GM19025 (cell line): ENCODE data around the gene NLRP9.

Source experiments
- ATAC-seq: cut with Tn5 transposase; IDR thresholded peaks from one replicate; pipeline ENCODE4 v1.9.1; 2021; ENCODE audit warnings: mild to moderate bottlenecking, low read depth, moderate library complexity; ENCODE audit not compliant: unreplicated experiment

The NLRP9 gene

DNA sequence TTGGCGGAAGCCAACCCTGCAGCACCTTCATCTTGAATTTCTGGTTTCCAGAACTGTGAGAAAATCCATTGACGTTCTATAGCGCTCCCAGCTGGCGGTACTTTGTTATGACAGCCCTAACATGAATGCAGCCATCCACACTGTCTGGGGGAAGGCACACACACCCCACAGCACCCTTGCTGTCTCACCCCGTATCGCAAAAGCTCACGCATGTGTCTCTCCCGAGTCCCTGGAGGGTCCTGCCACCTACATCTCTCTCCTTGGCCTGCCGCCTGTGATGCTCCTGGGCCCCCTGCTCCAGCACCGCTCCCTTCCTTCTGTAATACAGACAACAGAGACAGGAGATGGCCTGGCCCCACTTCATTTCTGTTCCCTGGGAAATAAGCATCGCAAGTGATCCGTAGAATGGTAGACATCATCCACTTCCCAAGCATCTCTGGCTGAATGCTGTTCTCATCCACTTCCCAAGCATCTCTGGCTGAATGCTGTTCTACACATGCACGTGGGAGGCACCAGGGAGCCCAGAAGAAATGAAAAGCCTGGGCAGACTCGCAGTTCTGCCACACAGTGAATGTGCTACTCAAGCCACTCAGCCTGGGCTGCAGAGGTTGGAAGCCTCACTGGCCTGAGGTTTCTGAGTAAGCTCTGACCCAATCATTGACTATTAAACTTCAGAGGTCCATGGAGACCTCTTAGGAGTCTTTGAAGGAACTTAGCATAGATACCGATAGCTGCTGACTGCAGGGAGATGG is 33.5 kb downstream of the NLRP9 start:
- ATAC-seq = no peak

DNA sequence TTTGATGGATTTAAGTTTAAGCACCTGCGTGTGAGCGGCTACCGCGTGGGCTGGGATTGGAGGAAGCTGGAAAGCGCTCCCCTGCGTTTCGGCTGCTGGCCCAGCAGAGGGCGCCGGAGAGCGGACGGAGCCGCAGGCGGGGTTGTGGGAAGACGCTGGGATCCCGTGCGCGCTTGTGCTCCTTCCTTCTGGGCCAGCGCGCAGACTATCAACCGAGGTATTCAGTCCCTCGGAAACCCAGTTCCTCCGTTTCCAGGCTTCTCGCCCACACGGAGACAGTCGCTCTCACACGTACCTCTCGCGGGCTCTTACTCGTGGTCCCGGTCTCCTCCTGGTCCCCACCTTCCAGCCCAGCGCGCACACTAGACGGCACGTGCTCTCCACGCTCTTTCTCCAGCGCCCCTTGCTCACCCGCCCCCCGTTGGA is 34.4 kb downstream of the NLRP9 start:
- no peak for ATAC-seq

DNA sequence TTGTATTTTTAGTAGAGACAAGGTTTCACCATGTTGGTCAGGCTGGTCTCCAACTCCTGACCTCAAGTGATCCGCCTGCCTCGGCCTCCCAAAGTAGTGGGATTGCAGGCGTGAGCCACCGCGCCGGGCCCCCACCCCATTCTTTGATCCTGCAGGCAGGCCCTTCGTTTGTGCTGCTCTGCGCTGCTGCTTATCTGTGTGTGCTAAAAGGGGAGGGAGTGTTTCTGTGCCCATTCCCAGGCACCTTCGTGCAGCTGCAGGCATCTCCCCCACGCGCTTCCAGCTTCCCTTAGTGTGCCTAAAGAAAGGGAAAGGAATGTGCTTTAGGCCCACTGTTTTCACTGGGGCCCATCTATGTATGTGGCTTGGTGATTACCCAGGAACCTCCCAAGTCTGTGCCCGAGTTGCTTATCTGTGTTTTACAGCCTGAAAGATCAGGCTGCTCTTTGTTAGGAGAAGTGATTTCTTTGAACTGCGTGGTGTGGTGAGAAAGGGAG is 36.0 kb downstream of the NLRP9 start:
- ATAC-seq = no peak

DNA sequence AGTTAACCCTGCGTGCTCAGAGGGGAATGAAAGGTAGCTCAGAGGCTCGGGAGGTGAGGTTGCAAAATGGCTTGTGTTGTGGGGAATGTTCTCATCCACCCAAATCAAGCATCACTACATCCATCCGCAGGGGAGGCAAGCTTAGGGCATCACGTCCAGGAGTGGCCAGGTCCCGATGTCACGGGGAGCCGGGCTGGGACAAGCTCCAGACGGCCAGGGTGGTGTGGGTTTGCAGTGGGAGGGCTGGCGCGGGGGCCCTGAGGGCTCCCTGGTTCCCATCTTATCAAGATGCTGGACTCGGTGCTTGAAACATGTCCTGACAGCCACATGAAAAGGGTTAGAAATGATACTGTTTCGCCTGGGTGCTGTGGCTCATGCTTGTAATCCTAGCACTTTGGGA is 37.4 kb downstream of the NLRP9 start:
- no peak for ATAC-seq

DNA sequence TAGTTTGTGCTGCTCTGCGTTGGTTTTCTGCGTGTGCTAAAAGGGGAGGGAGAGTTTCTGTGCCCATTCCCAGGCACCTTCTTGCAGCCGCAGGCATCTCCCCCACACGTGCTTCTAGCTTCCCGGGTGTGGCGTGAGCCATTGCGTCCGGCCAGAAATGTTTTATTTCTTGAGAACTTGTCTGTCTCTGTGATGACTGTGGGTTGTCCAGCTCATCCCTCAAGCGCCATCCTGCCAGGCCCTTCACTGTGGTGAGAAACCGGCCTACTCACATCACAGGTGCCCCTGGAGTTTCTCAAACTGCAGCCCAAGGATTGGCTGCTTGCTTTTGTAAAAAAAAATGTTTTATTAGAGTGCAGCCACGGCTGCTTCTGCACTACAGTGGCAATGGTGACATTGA is 39.0 kb downstream of the NLRP9 start:
- ATAC-seq = no peak

DNA sequence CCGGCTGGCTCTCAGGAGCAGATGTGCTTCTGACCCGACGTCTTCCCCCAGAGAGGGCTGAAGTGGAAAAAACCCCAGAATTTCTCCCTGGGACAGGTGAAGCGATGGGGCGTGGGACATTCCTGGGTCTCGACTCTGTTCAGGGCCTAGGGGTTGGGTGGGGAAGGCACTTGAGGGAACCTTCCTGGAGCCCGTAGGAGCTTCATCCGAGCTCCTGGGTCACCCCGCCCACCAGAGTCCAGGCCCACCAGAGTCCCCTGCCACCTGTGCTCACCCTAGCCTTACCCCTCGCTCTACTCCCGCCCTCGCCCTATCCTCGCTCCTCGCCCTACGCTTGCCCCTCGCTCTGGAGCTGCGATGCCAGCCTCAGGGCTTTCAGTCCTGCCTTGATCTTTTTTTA is 39.9 kb downstream of the NLRP9 start:
- ATAC-seq = no peak

DNA sequence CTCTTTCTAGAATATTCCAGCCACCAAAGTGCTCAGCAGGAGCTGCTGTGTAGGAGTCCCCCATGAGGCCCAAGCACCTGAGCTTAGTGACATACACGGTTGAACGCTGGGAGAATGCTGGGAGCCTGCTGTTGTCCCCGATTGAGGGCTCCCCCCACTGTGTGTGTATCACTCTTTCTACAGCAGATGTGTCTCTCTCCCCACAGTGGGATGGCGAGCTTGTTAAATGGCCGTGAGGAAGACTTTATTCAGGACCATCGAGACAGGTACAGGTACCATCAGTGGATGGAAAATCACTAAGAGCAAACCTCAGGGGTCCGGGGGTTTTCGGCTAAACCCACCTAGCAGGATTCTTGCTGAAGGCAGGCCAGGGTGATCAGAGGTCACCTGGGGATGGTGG is 40.5 kb downstream of the NLRP9 start:
- no peak for ATAC-seq

DNA sequence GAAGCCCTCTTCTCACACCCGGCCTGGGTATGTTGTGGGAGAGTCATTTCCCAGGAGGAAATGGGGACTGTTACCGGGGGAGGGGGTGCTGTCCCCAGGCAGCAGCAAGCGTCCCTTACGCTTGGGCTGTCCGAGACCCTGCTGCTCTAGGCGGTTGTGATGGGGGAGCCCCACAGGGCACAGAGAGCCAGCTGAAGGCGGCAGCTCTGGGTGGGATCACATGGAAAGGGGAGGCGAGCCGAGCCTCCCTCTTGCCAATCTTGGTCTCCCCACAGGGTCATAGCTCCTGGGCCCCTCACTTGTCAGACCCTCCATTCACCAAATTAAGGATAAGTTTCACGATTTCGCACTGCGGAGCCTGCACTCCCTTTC is 41.1 kb downstream of the NLRP9 start:
- no peak for ATAC-seq

DNA sequence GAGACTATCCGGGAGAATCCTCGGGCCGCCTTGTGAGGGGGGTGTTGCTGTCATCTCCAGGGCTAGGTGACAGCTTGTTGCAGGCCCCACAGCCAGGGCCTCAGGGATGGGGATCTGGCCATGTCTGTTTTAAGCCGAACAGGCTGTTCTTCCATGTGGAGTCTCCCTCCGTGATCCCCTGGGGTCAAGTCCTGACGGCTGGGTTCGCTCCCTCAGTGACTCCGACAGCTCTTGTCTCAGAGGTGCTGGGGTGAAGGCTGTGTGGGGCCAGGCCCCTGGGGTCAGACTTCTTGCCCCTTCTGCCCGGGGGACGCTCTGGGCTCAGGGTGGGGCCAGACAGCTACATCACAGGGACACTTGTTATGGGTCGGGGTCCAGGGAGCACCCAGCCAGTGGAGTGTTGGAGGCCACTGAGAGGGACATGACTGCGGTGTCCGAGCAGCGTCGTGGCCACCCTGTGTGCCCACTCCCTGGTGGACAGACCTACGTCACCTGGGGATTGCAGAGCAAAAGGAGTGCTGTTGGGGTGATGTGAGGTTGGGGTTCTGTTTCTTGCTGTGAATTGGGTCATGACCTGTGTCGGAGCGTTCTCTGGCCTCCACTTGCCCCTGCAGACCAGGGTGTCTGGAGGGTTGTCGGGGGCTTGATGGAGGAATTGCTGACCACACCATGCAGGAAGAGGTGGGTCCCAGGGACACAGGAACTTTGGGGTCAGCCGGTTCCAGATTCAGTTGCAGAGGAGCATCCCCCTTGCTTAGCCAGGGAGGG is 41.7 kb downstream of the NLRP9 start:
- ATAC-seq = no peak

DNA sequence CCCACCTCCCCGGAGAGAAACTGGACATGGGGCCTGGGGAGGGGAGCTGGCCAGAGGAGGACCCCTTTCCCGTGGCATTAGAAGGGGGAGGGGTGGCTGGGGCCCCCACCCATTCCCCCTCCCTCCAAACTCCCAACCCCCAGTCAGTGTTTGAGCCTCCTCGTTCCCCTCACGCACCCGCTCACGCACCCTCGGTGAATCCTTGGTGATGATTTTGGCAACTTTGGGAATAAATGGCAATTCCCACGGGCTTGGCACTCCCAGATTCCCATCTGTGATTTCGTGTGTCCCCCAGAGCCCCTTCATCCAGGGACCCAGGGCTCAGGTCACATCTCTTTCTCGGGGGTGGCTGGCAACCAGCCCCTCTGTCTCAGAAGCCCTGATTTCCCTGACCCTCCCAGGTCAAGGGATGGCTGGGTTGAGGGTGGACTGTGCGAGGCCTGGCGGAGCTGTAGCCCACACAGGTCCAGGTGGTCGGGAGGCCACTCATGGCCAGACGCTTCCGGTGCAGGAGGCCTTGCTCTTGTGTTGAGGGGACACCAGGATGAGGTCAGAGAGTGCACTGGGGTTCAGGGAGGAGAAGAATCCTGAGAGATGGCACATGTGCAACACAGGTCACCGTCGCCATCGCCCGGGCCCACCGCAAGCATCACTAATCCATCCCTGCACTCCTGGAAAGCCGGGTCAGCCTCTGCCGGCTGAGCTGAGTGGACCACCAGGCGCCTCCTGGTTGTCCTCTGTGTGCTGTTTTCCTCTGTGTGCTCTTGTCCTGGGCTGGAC is 42.5 kb downstream of the NLRP9 start:
- ATAC-seq = no peak

DNA sequence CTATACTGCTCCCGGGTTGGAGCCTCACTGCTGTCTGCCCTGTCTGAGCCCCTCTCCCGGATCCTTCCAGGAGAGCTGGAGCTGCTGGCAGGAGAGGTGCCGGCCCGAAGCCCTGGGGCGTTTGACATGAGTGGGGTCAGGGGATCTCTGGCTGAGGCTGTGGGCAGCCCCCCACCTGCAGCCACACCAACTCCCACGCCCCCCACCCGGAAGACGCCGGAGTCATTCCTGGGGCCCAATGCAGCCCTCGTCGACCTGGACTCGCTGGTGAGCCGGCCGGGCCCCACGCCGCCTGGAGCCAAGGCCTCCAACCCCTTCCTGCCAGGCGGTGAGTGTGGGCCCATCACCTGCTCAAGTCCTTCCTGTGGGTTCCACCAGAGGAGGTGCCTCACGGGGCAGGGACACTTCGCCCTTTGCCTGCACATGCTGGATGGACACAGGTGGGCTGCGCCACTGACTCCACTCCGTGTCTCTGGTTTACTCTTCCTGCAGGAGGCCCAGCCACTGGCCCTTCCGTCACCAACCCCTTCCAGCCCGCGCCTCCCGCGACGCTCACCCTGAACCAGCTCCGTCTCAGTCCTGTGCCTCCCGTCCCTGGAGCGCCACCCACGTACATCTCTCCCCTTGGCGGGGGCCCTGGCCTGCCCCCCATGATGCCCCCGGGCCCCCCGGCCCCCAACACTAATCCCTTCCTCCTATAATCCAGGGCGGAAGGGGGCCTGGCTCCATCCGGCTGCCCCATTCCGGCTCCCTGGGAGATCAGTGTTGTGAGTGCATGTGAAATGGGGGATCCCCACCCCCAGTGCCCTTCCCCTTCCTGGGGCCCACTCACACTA is 43.3 kb downstream of the NLRP9 start:
- ATAC-seq = no peak

DNA sequence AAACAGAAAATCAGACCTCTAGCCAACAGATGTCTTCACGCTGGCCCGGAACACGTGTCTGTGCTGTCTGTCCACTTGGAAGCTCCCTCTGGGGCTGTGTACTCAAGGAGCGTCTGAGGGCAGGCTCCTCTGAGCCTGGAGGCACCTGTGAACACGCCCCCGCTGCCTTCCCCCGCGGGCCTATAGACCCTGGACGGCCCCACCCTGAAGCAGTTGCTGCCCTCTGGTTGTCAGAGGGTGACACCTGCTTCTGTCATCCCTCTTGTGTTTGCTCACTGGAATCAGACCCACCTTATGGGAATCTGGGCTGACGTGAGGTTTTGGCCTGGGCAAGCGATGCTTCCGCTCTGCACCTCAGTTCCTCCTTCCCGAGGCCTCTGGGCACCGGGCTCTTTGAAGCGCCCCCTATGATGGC is 44.0 kb downstream of the NLRP9 start:
- ATAC-seq = no peak

DNA sequence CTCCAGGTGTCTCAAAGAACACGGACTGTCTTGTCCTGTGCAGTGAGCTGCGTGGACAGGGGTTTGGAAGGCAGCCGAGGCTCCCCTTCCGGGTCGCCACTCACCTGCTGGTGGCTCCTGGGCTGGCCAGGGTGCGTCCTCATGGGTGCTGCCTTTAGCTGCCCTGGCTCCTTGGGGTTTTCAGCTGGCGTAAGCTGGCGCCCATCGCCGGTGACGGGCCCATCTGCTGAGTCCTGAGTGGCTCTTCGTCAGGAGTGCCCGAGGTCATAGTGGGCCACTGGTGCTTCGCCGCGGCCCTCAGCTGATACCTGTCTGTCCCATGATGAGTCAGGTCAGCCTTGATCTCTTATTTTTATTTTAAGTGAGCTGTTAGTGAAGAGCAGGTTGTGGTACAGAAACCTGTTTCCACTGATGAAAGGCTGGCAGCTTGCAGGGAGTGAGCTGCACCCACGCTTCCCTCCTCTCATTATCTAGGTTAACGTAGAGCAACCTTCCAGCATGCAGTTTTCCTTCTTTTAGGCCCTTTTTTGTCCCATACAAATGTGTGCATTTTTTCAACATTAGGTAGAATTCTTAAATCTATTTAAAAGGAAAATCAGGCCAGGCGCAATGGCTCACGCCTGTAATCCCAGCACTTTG is 44.7 kb downstream of the NLRP9 start:
- no peak for ATAC-seq

DNA sequence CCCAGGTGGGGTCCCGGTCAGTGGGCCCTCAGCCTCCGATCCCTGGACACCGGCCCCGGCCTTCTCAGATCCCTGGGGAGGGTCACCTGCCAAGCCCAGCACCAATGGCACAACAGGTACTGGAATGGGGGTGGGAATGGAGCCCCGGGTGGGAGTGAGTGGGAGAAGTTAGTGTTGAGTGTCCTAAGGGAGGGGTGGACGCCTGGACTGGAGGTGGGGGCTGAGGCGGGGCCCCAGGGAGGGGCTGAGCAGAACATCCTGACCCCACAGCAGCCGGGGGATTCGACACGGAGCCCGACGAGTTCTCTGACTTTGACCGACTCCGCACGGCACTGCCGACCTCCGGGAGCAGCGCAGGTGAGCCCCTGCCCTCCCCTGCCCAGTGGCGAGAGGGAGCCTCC is 45.5 kb downstream of the NLRP9 start:
- no peak for ATAC-seq

DNA sequence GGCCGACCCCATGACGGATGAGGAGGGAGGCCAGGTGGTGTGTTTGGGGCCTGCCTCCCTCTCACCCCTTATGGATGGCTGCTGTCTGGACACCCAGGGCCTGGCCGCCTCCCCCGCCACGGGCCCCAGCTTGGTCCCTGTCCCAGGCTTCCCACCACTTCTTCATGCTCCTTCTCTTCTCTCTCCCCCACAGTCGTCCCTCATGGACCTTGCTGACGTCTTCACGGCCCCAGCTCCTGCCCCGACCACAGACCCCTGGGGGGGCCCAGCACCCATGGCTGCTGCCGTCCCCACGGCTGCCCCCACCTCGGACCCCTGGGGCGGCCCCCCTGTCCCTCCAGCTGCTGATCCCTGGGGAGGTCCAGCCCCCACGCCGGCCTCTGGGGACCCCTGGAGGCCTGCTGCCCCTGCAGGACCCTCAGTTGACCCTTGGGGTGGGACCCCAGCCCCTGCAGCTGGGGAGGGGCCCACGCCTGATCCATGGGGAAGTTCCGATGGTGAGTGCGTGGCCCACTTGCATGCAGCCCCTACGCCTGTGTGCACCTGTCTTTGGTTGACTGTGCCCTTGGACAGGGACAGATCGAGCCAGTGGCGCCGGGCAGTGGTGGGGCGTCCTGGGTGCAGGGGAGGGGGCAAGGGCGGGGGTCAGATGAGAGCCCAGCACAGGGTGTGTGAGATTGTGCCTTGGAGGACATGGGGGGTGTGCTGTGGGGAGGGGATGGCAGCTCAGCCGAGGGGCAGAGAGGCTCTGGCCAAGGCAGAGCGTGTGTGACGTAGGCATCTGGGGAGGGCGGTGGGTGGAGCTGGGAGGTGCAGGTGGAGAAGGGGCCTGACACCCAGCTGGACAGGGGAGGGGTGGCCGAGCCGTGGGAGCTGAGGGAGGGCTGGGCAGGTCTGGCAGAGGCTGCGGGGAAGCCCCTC is 46.4 kb downstream of the NLRP9 start:
- no peak for ATAC-seq

DNA sequence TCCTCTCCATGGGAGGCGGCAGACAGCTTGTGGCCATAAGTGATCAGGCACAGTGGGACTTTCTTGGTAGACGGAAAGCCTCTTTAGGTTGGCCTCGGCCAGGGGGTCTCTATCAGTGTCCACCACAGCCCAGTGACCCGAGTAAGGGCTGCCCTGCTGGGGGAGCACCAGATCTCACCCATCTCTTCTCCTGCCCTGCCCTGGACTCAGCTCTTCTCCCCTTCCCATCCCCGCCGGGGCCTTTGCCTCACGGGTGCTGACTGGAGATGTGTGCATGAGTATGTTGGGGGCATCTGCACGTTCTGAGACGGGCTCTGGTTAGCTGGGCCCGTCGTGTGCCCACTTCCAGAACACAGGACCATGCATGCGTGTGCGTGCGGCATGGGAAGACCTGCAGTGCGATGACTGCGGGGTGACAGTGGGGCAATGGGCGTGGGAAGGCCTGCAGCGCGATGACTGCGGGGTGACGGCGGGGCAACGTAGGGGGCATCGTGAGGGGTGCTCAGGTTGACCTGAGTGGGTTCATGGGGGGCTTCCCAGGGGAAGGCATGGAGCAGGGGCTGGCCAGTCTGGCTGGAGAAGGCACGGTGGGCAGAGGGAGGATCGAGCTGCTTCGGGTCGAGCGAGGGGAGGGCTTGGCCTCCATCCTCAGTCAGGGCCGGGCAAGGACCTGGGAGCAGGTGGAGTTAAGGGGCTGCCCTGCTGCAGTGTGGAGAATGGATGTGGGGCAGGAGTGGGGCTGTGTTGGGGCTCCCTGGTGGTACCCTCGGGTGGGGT is 47.2 kb downstream of the NLRP9 start:
- ATAC-seq = no peak

DNA sequence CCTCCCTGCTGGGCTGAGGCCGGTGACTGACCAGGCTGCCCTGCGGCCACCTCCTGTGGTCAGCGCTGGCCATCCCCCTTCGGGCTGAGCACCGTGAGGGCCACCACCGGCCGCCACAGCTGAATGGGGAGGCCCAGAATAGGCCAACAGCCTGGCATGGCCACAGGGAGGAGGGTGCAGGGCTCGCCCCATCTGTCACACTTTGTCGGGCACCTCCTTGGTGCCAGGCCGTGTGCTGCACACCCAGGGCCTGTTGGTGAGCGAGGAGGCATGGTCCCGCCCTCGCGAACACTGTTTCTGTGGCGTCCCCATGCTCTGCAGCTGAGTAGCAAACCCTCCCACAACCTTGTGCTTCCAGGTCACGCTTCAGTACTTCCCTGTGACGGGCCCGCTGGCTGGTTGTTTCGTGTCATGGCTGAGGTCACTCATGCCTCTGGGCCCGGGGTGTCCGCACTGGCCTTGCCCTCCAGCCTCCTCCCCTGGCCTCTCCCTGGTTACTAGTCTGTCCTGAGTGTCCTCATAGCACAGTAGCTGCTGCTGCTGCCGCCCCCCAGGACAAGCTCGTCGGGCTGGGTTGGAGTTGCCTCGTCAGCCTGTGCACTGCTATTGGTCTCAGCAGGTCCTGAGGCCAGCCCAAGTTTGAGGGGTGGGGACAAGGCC is 48.0 kb downstream of the NLRP9 start:
- ATAC-seq = no peak
